K562 (cell line): ENCODE results near the gene APP. TPM values are rescaled to one million over a fixed set of nuclear protein-coding genes. Genes with fewer than 3 reads are reported as not detected.
A peak's percentile ranks its signal among the peaks of the same experiment; 100 is the strongest.

Experiments
- CBFA2T2 ChIP-seq: fragments of 450-650 bp; conservative IDR thresholded peaks from 2 replicates; pipeline ENCODE4 v1.6.1; 2017; ENCODE audit warnings: mild to moderate bottlenecking
- CHD4 ChIP-seq: fragments of 200-600 bp; sonication (generic); IDR thresholded peaks from 3 replicates; pipeline ENCODE4 v1.6.1; 2012; ENCODE audit warnings: low read depth, mild to moderate bottlenecking, mixed read lengths, low read length, inconsistent platforms; ENCODE audit not compliant: insufficient read depth, insufficient replicate concordance, poor library complexity, severe bottlenecking
- KLF1 ChIP-seq: fragments of 450-650 bp; IDR thresholded peaks from 2 replicates; pipeline ENCODE4 v1.6.1; 2016; ENCODE audit warnings: missing genetic modification characterization, missing compliant biosample characterization
- KLF6 ChIP-seq: fragments of 250-450 bp; sonication (Bioruptor Pico); IDR thresholded peaks from 2 replicates; pipeline ENCODE4 v1.4.0; 2020; ENCODE audit warnings: mild to moderate bottlenecking, moderate library complexity, borderline replicate concordance
- MXI1 ChIP-seq: IDR thresholded peaks from 2 replicates; pipeline ENCODE4 v1.6.1; 2011; ENCODE audit warnings: low read depth, mild to moderate bottlenecking, improper control_type of control experiment, low read length
- MYC ChIP-seq, 2 experiments: fragments of 250-450 bp in 1 of 2; sonication (Bioruptor Pico) in 1 of 2; IDR thresholded peaks; 2 replicates each; pipeline versions ENCODE4 v1.5.1 to v1.6.1; 2012 to 2021; ENCODE audit warnings: low read depth in 2 of 2, borderline replicate concordance in 1 of 2, improper control_type of control experiment in 1 of 2, low read length in 1 of 2, mild to moderate bottlenecking in 1 of 2, moderate library complexity in 1 of 2
- RBM14 ChIP-seq: fragments of 200-400 bp; formaldehyde crosslinking; IDR thresholded peaks from 2 replicates; pipeline ENCODE4 v1.6.1; 2018; ENCODE audit warnings: low read depth, mild to moderate bottlenecking, low read length, moderate library complexity, borderline replicate concordance; ENCODE audit not compliant: insufficient read depth
- ZKSCAN8 ChIP-seq: fragments of 200-800 bp; sonication (Bioruptor generic); IDR thresholded peaks from 2 replicates; pipeline ENCODE4 v1.6.1; 2016; ENCODE audit warnings: missing genetic modification characterization, missing compliant biosample characterization
- ZNF134 ChIP-seq: fragments of 250-450 bp; sonication (Bioruptor Pico); conservative IDR thresholded peaks from 2 replicates; pipeline ENCODE4 v1.4.0; 2020
- ZNF75A ChIP-seq: fragments of 450-650 bp; formaldehyde crosslinking; IDR thresholded peaks from 2 replicates; pipeline ENCODE4 v1.4.0; 2020; ENCODE audit warnings: mild to moderate bottlenecking
- ZNF76 ChIP-seq: fragments of 250-450 bp; sonication (Bioruptor Pico); IDR thresholded peaks from 2 replicates; pipeline ENCODE4 v1.4.0; 2020; ENCODE audit warnings: mild to moderate bottlenecking, moderate library complexity, borderline replicate concordance
- polyA plus RNA-seq, 8 experiments: library from polyadenylated mRNA; depleted of rRNA in 4 of 8; stranded (reverse) in 5 of 8; unstranded in 3 of 8; fragments of >200 nt; fragmentation: Nextera tagmentation in 2 of 8; fragmentation: Illumina TruSeq in 1 of 8; extraction: Ambion mirVana in 2 of 8; extraction: Trizol in 1 of 8; gene quantifications; 2 replicates each; pipeline versions ENCODE4 v1.2.1 to v1.2.3, GENCODE V29; 2011 to 2014; ENCODE audit warnings: inconsistent platforms in 1 of 8, missing spikeins in 1 of 8
- total RNA-seq, 7 experiments: library from RNA; depleted of rRNA in 6 of 7; stranded (reverse); fragments of >200 nt in 6 of 7; fragmentation: Illumina TruSeq in 2 of 7; extraction: Trizol in 2 of 7; gene quantifications; 2 replicates each; pipeline versions ENCODE4 v1.2.1 to v1.2.3, GENCODE V29; 2011 to 2021; ENCODE audit warnings: low replicate concordance in 1 of 7
- TF ChIP-seq, protein P1 (sequence below): fragments of 250-450 bp; sonication (Bioruptor Pico); IDR thresholded peaks from 2 replicates; pipeline ENCODE4 v1.9.0; 2021; ENCODE audit warnings: mild to moderate bottlenecking, inconsistent platforms
- TF ChIP-seq, protein P2 (sequence below): fragments of 450-650 bp; IDR thresholded peaks from 2 replicates; pipeline ENCODE4 v1.6.1; 2016; ENCODE audit warnings: mild to moderate bottlenecking, moderate library complexity

The APP gene
- total and polyA plus RNA-seq, 9 of the 15 experiments (the other 6 are each of a cell fraction or from before 2014, with no cell fraction given): 0.01 to 1.5 (median 0.16) TPM; not detected in 5

DNA sequence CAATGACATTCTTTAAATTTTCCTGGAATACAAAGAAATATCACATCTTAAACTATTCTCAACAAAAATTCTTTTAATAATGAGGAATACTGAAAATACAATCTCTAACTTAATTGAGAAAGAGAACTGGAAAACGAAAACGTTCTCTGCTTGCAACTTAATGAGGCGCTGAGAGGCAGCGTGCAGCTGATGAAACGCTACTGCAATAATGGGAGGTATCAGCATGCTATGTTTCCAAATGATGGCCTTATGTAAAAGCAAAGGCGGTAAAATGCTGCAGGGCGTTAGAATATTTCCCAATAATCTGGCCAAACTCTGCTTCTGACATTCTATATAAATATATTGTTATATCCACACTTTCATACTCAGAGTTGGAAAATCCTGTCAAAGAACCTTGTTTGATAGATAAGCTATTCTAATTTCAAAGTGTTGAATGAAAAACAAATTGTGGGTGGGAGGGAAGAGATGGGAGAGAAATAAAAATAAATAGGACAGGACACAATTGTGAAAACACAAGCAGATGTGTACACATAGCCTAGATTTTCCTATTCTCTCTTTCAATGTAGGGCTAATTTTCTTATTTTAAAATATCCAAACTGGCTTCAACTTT is 70.9 kb downstream of the APP start (continued):
- TF ChIP-seq ZNF134 (0 out of 2 replicates have a peak, but pooled peaks have one; percentile 36), KLF1 (tag) (no peak), KLF6 (peak; percentile 68; the same call in 1 of the 2 replicates), CBFA2T2 (no peak), CHD4 (no peak), ZNF75A (CRISPR knock-in tag) (0 out of 2 replicates have a peak, but pooled peaks have one; percentile 27), MXI1 (no peak), ZNF76 (CRISPR knock-in tag) (0 out of 2 replicates have a peak, but pooled peaks have one; percentile 61), RBM14 (no peak), MYC (IDR thresholded peaks at IDR 0.05; ENCODE audit: low read depth, low read length) (peak; percentile 97), MYC (CRISPR knock-in tag; IDR thresholded peaks at IDR 0.05; ENCODE audit: borderline replicate concordance, low read depth) (no peak), ZKSCAN8 (peak; percentile 56; the same call in 1 of the 2 replicates)
- TF ChIP-seq, protein P1, sequence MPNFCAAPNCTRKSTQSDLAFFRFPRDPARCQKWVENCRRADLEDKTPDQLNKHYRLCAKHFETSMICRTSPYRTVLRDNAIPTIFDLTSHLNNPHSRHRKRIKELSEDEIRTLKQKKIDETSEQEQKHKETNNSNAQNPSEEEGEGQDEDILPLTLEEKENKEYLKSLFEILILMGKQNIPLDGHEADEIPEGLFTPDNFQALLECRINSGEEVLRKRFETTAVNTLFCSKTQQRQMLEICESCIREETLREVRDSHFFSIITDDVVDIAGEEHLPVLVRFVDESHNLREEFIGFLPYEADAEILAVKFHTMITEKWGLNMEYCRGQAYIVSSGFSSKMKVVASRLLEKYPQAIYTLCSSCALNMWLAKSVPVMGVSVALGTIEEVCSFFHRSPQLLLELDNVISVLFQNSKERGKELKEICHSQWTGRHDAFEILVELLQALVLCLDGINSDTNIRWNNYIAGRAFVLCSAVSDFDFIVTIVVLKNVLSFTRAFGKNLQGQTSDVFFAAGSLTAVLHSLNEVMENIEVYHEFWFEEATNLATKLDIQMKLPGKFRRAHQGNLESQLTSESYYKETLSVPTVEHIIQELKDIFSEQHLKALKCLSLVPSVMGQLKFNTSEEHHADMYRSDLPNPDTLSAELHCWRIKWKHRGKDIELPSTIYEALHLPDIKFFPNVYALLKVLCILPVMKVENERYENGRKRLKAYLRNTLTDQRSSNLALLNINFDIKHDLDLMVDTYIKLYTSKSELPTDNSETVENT (CRISPR knock-in tag): no peak
- TF ChIP-seq, protein P2, sequence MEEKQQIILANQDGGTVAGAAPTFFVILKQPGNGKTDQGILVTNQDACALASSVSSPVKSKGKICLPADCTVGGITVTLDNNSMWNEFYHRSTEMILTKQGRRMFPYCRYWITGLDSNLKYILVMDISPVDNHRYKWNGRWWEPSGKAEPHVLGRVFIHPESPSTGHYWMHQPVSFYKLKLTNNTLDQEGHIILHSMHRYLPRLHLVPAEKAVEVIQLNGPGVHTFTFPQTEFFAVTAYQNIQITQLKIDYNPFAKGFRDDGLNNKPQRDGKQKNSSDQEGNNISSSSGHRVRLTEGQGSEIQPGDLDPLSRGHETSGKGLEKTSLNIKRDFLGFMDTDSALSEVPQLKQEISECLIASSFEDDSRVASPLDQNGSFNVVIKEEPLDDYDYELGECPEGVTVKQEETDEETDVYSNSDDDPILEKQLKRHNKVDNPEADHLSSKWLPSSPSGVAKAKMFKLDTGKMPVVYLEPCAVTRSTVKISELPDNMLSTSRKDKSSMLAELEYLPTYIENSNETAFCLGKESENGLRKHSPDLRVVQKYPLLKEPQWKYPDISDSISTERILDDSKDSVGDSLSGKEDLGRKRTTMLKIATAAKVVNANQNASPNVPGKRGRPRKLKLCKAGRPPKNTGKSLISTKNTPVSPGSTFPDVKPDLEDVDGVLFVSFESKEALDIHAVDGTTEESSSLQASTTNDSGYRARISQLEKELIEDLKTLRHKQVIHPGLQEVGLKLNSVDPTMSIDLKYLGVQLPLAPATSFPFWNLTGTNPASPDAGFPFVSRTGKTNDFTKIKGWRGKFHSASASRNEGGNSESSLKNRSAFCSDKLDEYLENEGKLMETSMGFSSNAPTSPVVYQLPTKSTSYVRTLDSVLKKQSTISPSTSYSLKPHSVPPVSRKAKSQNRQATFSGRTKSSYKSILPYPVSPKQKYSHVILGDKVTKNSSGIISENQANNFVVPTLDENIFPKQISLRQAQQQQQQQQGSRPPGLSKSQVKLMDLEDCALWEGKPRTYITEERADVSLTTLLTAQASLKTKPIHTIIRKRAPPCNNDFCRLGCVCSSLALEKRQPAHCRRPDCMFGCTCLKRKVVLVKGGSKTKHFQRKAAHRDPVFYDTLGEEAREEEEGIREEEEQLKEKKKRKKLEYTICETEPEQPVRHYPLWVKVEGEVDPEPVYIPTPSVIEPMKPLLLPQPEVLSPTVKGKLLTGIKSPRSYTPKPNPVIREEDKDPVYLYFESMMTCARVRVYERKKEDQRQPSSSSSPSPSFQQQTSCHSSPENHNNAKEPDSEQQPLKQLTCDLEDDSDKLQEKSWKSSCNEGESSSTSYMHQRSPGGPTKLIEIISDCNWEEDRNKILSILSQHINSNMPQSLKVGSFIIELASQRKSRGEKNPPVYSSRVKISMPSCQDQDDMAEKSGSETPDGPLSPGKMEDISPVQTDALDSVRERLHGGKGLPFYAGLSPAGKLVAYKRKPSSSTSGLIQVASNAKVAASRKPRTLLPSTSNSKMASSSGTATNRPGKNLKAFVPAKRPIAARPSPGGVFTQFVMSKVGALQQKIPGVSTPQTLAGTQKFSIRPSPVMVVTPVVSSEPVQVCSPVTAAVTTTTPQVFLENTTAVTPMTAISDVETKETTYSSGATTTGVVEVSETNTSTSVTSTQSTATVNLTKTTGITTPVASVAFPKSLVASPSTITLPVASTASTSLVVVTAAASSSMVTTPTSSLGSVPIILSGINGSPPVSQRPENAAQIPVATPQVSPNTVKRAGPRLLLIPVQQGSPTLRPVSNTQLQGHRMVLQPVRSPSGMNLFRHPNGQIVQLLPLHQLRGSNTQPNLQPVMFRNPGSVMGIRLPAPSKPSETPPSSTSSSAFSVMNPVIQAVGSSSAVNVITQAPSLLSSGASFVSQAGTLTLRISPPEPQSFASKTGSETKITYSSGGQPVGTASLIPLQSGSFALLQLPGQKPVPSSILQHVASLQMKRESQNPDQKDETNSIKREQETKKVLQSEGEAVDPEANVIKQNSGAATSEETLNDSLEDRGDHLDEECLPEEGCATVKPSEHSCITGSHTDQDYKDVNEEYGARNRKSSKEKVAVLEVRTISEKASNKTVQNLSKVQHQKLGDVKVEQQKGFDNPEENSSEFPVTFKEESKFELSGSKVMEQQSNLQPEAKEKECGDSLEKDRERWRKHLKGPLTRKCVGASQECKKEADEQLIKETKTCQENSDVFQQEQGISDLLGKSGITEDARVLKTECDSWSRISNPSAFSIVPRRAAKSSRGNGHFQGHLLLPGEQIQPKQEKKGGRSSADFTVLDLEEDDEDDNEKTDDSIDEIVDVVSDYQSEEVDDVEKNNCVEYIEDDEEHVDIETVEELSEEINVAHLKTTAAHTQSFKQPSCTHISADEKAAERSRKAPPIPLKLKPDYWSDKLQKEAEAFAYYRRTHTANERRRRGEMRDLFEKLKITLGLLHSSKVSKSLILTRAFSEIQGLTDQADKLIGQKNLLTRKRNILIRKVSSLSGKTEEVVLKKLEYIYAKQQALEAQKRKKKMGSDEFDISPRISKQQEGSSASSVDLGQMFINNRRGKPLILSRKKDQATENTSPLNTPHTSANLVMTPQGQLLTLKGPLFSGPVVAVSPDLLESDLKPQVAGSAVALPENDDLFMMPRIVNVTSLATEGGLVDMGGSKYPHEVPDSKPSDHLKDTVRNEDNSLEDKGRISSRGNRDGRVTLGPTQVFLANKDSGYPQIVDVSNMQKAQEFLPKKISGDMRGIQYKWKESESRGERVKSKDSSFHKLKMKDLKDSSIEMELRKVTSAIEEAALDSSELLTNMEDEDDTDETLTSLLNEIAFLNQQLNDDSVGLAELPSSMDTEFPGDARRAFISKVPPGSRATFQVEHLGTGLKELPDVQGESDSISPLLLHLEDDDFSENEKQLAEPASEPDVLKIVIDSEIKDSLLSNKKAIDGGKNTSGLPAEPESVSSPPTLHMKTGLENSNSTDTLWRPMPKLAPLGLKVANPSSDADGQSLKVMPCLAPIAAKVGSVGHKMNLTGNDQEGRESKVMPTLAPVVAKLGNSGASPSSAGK: peak; percentile 90
